ENCODE results near the gene RBFOX2.

RBFOX2 gene

DNA sequence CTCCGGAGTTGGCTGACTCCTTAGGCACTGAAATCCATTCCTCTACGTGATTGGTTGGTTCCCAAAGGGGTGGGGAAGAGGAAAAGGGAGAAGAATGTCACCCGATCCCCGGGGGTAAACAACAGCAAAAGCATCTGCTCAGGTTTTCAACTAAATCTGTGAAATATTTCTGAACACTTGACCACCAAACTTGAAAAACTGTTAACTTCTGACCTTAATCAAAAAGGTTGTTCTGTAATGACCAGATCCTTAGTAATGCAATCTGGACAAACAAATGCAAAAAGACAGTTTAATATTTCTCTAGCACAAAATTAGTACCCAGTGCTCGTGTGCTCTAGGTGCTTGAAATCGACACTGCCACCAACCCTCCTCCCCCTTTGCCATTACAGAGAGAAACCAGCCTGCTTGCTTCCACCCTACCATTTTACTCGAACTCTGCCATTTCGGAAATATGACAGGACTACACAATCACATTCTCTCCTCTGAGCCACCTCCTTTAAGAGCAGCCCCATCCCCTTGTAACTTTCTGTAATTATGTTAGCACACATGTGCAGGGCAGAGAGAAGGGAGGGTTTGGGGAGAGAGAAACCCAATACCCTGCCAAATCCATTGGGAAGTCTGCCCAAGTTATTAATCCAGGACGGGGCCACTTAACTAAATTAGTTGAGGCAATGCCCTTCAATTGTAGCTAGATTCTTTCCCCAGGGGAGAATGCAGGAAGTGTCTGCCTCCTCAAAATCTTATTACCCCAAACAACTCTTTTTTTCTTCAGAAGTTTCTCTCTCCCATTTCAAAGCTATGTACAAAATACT lies 113.8 kb downstream of the RBFOX2 start:
- Histone ChIP-seq H3K4me3 (peak overlapping the region; percentile 19), H3K4me1 (peaks cover 38% of the 10 kb centered on the region), H3K9me3 (no peaks in the 10 kb centered on the region), H3K27me3 (ENCODE audit: low read depth) (no peaks in the 10 kb centered on the region), H3K36me3 (replicated peaks) (no peaks in the 10 kb centered on the region)
- DNase-seq (ENCODE audit: low spot score in 2 of 2): peak; percentile 85 to 89
- in situ Hi-C loops (cut with MboI; ENCODE audit: low sequenced_read_pairs): loop anchor here (10.0 kb wide), 1 partner anchor 280 kb away; no protein-coding TSS in a partner anchor

DNA sequence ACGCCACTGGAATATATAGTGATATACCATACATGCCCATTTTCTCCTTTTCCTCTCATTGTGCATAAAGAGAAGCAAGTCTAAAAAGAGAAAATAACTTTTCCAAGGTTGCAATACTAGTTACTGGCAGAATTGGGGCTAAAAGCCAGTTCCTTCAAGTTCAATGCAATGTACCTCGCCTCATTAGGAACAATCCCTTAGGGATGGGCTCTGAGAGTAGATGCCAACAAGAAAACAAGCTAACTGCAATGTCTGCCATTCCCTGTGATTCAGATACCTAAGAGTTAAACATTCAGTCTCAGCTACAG lies 114.3 kb downstream of the RBFOX2 start:
- H3K27me3 ChIP-seq (ENCODE audit: low read depth): no peaks in the 10 kb centered on the region
- no peak for DNase-seq (ENCODE audit: low spot score in 2 of 2)
- H3K4me3 ChIP-seq: no peak overlapping the region; the same call in 1 of the 2 replicates
- H3K4me1 ChIP-seq: peaks cover 40% of the 10 kb centered on the region
- H3K36me3 ChIP-seq (replicated peaks): no peaks in the 10 kb centered on the region
- in situ Hi-C loops (cut with MboI; ENCODE audit: low sequenced_read_pairs): loop anchor here (10.0 kb wide), 1 partner anchor 280 kb away; no protein-coding TSS in a partner anchor
- H3K9me3 ChIP-seq: no peaks in the 10 kb centered on the region

DNA sequence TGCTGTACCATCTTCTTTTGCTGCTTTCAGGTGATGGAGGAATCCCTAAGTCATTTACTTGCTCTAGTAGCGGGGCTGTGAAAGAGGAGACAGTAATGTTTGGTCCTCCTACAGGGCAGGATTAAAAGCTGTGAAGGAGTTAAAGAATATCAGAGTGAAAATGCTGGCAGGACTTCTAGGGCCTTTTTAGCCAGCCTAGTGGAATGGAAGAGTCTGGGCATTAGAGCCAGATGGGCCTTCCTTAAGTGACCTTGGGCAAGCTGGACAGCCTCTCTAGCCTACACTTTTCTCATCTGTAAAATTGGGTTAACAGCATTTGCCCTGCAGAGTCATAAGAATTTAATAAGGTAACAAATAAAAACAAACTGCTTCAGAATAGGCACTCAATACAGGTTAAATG lies 114.7 kb downstream of the RBFOX2 start:
- H3K4me3 ChIP-seq: no peak overlapping the region
- in situ Hi-C loops (cut with MboI; ENCODE audit: low sequenced_read_pairs): loop anchor here (10.0 kb wide), 1 partner anchor 279 kb away; no protein-coding TSS in a partner anchor

DNA sequence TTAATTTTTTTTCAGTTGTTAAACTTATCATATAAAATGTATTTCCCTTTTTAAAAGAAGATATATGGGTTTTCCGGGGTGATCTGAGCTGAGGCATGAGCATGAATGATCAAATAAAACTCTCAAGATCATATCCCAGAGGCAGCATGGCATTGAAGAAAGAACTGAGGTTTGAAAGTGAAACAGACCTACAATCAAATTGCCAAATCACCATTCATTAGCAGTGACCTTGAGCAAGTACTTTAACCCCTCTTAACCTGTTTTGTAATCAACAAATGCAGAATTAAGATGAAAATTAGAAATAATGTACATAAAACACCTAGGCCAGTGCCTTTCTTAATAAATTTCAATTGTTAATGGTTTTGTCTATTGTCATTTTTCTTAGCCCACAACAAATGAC lies 116.0 kb downstream of the RBFOX2 start:
- Histone ChIP-seq H3K27me3 (ENCODE audit: low read depth) (no peaks in the 10 kb centered on the region), H3K36me3 (replicated peaks) (no peaks in the 10 kb centered on the region), H3K4me3 (no peak overlapping the region), H3K9me3 (no peaks in the 10 kb centered on the region), H3K4me1 (peaks cover 40% of the 10 kb centered on the region)
- no peak for DNase-seq (ENCODE audit: low spot score in 2 of 2)
- in situ Hi-C loops (cut with MboI; ENCODE audit: low sequenced_read_pairs): loop anchor here (10.0 kb wide), 1 partner anchor 278 kb away; no protein-coding TSS in a partner anchor

More for the DNA sequence above, 114.7 kb downstream of the RBFOX2 start:
- H3K36me3 ChIP-seq (replicated peaks): no peaks in the 10 kb centered on the region
- no peaks in the 10 kb centered on the region for H3K9me3 ChIP-seq
- no peak for DNase-seq (ENCODE audit: low spot score in 2 of 2)
- H3K27me3 ChIP-seq (ENCODE audit: low read depth): no peaks in the 10 kb centered on the region
- peaks cover 40% of the 10 kb centered on the region for H3K4me1 ChIP-seq

DNA sequence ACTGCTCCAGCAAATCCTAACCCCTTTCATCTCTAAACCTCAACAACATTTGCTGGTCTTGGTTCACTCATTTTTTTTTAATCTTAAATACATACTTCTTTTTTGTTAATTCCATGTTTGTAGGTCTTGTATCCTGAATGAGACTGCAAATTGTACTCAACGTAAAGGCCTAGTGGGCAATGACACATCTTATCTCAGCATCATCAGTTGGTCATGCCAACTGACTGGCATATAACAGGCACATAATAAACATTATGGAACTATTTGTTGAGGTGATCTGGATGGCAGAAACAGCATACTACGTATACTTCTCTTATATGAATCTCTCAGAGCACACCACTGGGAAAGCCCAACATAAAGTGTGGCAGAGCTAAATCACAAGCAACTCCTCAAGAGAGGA lies 116.7 kb downstream of the RBFOX2 start:
- Histone ChIP-seq H3K36me3 (replicated peaks) (no peaks in the 10 kb centered on the region), H3K9me3 (no peaks in the 10 kb centered on the region), H3K27me3 (ENCODE audit: low read depth) (no peaks in the 10 kb centered on the region), H3K4me1 (peaks cover 40% of the 10 kb centered on the region), H3K4me3 (no peak overlapping the region)
- in situ Hi-C loops (cut with MboI; ENCODE audit: low sequenced_read_pairs): loop anchor here (10.0 kb wide), 1 partner anchor 277 kb away; no protein-coding TSS in a partner anchor
- DNase-seq (ENCODE audit: low spot score in 2 of 2): no peak

DNA sequence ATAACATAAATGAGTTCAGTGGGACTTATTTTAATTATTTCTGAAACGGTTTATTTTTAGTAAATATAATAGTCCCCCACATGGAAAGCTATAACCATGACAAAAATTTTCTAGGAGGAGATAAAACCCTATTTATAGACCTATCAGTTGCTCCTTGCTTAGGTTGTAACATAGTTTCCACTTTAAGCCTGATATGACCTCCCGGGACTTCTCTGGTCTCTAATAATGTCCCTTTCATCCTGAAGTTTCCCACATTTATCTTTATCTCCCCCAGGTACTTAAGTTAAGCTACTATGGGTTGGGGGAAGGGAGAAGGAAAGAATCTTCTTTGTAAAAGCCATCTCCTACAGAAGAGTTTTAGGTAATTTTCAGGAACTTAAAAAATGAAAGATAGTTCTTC lies 117.7 kb downstream of the RBFOX2 start:
- Histone ChIP-seq H3K4me3 (no peak overlapping the region), H3K27me3 (ENCODE audit: low read depth) (no peaks in the 10 kb centered on the region), H3K9me3 (no peaks in the 10 kb centered on the region), H3K36me3 (replicated peaks) (no peaks in the 10 kb centered on the region), H3K4me1 (peaks cover 36% of the 10 kb centered on the region)
- no peak for DNase-seq (ENCODE audit: low spot score in 2 of 2)
- in situ Hi-C loops (cut with MboI; ENCODE audit: low sequenced_read_pairs): loop anchor here (10.0 kb wide), 1 partner anchor 276 kb away; no protein-coding TSS in a partner anchor

DNA sequence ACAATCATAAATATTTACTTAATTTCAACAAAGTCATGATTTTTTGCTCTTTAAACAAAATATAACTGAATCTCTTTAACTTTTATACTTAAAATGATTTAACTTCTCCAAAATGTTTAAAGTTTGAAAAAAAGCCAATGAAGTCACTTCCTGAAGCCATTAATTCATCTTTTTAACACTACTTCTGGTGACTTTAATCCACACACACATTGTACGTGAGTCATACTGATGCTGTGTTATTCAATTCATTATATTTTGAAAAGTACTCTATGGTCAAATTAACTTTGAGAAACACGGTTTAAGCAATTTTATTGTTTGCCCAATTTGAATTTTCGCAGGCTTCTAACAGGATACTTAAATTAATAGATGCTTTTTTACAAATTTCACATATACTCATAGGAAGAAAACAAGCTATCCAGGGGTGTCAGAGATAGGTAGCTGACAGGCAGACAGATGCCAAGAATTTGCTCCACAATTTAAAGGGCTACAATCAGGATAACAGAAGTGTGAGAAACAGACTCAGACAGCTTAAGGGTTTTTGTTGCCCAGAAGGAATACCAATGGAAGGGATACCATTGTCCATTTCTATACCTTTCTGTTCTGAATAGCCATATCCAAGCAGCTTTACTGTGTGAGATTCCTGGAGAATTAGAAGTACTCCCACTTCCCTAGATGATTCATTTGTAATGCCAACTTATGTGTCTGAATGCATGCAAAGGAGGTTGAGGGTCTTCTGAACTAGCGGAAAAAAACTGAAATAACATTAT lies 118.4 kb downstream of the RBFOX2 start:
- in situ Hi-C loops (cut with MboI; ENCODE audit: low sequenced_read_pairs): loop anchor here (10.0 kb wide), 1 partner anchor 275 kb away; no protein-coding TSS in a partner anchor
- peak in 1 of 2 experiments; percentile 72 for DNase-seq (ENCODE audit: low spot score in 2 of 2)
- H3K4me3 ChIP-seq: no peak overlapping the region
- peaks cover 37% of the 10 kb centered on the region for H3K4me1 ChIP-seq
- no peaks in the 10 kb centered on the region for H3K9me3 ChIP-seq
- H3K27me3 ChIP-seq (ENCODE audit: low read depth): no peaks in the 10 kb centered on the region
- no peaks in the 10 kb centered on the region for H3K36me3 ChIP-seq (replicated peaks)

DNA sequence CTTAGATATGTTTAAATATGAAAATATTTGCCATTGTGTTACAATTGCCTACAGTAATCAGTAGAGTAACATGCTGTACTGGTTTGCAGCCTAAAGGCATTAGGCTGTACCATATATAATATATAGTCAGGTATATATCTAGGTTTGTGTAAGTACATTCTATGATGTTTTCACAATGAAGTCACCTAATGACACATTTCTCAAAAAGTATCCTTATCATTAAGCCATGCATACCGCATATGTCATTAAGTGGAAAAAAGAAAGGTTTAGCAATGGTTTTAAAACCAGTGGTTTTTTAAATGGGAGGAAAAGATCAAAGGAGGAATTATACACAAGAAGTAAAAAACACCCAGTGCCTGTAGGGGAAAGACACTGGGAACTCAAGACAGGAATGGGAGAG lies 122.7 kb downstream of the RBFOX2 start:
- in situ Hi-C loops (cut with MboI; ENCODE audit: low sequenced_read_pairs): no loop called here
- H3K4me1 ChIP-seq: peaks cover 21% of the 10 kb centered on the region

DNA sequence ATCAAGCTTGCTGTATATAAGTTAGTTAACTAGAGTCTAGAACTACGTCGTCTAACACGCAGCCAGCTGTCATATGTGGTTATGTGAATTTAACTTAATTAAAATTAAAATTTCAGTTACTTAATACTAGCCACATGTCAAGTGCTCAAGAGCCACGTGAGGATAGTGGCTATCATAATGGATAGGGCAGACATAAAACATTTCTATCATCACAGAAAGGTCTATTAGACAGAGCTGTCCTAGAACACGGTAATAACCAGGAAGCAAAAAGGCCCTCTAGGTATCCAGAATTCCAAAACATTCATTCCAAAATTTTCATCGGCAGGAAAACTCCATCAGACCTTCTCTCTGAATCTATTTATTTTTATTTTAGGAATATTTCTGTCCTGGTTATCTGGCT lies 123.9 kb downstream of the RBFOX2 start:
- in situ Hi-C loops (cut with MboI; ENCODE audit: low sequenced_read_pairs): no loop called here
- H3K36me3 ChIP-seq (replicated peaks): no peaks in the 10 kb centered on the region
- no peaks in the 10 kb centered on the region for H3K9me3 ChIP-seq
- DNase-seq (ENCODE audit: low spot score in 2 of 2): no peak
- H3K4me3 ChIP-seq: no peak overlapping the region
- H3K4me1 ChIP-seq: peaks cover 11% of the 10 kb centered on the region
- no peaks in the 10 kb centered on the region for H3K27me3 ChIP-seq (ENCODE audit: low read depth)

More for the DNA sequence above, 122.7 kb downstream of the RBFOX2 start:
- Histone ChIP-seq H3K9me3 (no peaks in the 10 kb centered on the region), H3K4me3 (no peak overlapping the region), H3K27me3 (ENCODE audit: low read depth) (no peaks in the 10 kb centered on the region), H3K36me3 (replicated peaks) (no peaks in the 10 kb centered on the region)
- DNase-seq (ENCODE audit: low spot score in 2 of 2): no peak

DNA sequence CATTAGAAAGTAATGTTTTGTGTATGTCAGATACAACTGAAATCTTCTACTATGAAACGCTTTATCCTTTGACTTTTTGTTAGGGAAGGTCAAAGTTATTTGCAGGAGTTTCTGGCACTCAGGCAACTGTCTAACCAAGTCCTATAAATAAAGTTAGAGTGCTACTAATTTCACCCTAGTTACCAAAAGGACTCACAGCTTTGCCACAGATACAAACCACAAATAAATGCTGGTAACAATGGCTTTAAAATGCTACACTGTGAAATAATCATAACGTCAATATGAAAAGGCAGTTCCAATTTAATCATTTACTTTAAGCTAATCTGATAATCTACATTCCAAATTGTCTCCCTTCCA lies 124.3 kb downstream of the RBFOX2 start:
- in situ Hi-C loops (cut with MboI; ENCODE audit: low sequenced_read_pairs): no loop called here
- Histone ChIP-seq H3K4me1 (peaks cover 11% of the 10 kb centered on the region), H3K27me3 (ENCODE audit: low read depth) (no peaks in the 10 kb centered on the region), H3K36me3 (replicated peaks) (no peaks in the 10 kb centered on the region), H3K9me3 (no peaks in the 10 kb centered on the region), H3K4me3 (no peak overlapping the region)
- DNase-seq (ENCODE audit: low spot score in 2 of 2): no peak

DNA sequence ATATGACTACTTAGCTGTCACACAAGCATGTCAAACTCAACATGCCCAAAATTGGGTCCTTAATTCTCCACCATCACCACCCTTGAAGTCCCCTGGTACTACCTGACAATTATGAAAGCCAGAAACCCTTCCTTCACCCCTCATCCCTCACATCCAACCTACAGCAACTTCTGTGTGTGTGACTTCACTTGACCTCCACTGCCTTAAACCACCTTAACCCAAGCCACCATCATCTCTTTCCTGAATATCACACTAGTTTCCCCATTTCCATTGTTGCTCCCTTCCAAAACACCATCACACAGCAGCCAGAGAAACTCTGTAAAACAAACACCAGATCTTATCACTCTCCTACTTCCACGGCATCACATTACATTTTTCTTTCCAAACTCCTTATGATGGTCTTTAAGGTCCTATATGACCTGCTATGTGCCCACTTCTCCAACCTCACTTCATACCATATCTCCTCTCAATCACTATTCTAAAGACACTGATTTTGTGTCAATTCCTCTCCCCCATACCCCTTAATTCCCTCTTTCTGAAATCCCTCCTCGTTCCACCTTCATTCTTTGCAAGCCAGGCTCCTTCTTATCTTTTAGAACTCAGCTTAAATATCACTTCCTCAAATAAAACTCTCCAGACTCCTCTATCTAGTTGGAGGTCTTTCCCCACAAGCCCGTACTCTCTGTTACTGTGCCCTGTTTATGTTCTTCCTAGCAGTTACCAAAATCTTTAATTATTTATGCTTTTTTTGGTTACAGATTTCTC lies 124.9 kb downstream of the RBFOX2 start:
- no peaks in the 10 kb centered on the region for H3K36me3 ChIP-seq (replicated peaks)
- peaks cover 11% of the 10 kb centered on the region for H3K4me1 ChIP-seq
- no peaks in the 10 kb centered on the region for H3K9me3 ChIP-seq
- DNase-seq (ENCODE audit: low spot score in 2 of 2): no peak
- in situ Hi-C loops (cut with MboI; ENCODE audit: low sequenced_read_pairs): no loop called here
- H3K4me3 ChIP-seq: no peak overlapping the region
- no peaks in the 10 kb centered on the region for H3K27me3 ChIP-seq (ENCODE audit: low read depth)

DNA sequence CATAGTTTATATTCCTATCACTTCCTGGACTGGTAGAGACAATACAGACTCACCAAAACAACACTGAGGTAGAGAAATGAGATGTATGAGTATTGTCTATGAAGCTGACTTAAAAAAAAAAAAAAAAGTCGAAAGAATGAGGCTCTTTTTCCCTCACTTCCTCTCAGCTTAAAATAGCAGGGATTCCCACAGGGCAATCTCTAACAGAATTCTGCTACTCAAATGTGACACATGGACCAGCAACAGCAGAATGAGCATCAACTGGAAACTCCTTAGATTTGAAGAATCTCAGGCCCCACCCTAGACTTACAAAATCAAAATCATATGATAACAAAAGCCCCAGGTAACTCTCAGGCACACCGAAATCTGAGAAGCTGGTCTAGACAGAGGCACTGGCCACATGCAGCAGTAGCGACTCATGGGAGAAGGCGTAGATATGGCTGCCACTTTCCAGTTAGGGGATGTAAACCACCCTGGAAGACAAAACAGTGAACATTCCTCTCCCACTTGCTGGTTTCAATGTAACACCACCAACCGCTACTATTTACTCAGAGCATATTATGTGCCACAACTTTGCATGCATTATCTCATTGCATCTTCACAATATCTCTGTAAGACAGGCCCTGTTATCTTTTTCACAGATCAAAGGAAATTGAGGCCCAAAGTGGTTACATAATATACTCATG lies 128.0 kb downstream of the RBFOX2 start:
- peaks cover 9% of the 10 kb centered on the region for H3K4me1 ChIP-seq
- DNase-seq (ENCODE audit: low spot score in 2 of 2): no peak
- H3K4me3 ChIP-seq: no peak overlapping the region
- in situ Hi-C loops (cut with MboI; ENCODE audit: low sequenced_read_pairs): no loop called here
- H3K9me3 ChIP-seq: no peaks in the 10 kb centered on the region
- no peaks in the 10 kb centered on the region for H3K27me3 ChIP-seq (ENCODE audit: low read depth)
- no peaks in the 10 kb centered on the region for H3K36me3 ChIP-seq (replicated peaks)

DNA sequence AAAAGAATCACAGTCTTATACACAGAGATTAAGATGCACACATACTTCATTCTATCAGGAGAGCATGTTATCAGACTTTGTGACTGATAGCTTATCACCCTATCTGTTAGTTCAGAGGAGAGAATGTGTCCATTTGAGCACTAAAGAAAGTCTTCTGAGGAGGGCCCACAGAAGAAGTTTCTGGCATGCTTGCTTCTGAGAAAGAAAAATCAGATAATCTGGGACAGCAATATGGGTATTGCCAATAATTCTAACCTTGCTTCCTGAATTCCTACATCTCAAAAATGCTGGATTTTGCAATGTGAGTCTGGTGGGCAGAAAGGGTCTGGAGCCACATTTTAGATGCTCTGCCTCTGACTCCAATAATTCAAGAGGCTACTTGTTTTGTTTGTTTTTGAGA lies 128.9 kb downstream of the RBFOX2 start:
- Histone ChIP-seq H3K4me3 (no peak overlapping the region), H3K4me1 (peaks cover 9% of the 10 kb centered on the region), H3K27me3 (ENCODE audit: low read depth) (no peaks in the 10 kb centered on the region), H3K9me3 (no peaks in the 10 kb centered on the region), H3K36me3 (replicated peaks) (no peaks in the 10 kb centered on the region)
- no peak for DNase-seq (ENCODE audit: low spot score in 2 of 2)
- in situ Hi-C loops (cut with MboI; ENCODE audit: low sequenced_read_pairs): no loop called here

All from HAP-1 (cell line).